IPS DF 6.9 (cell line): Measurements from ENCODE around the gene ARHGAP44.

Experiments
- DNase-seq: peaks from one replicate; pipeline ENCODE4 v3.0.0-alpha.2; 2013; ENCODE audit warnings: low read depth, low spot score
- H3K27ac ChIP-seq: one replicate; pipeline ENCODE4 v1.5.1; 2013; ENCODE audit warnings: low read length, control low read depth
- H3K27me3 ChIP-seq: 2 replicates; pipeline ENCODE4 v1.6.1; 2013; ENCODE audit warnings: mild to moderate bottlenecking, low read length; ENCODE audit not compliant: control insufficient read depth, insufficient read depth
- H3K36me3 ChIP-seq: 2 replicates; pipeline ENCODE4 v1.6.1; 2013; ENCODE audit warnings: low read length; ENCODE audit not compliant: control insufficient read depth, insufficient read depth
- H3K4me1 ChIP-seq: 2 replicates; pipeline ENCODE4 v1.6.1; 2013; ENCODE audit warnings: low read length; ENCODE audit not compliant: control insufficient read depth, insufficient read depth
- H3K4me3 ChIP-seq: 2 replicates; pipeline ENCODE4 v1.5.1; 2013; ENCODE audit warnings: mild to moderate bottlenecking, low read length
- H3K9me3 ChIP-seq: 2 replicates; pipeline ENCODE4 v1.6.1; 2013; ENCODE audit warnings: low read length, inconsistent platforms; ENCODE audit not compliant: control insufficient read depth, insufficient read depth
- WGBS: extraction: QIAGEN DNeasy Blood & Tissue Kit; methylation state at CpG from one replicate; pipeline ENCODE4 v1.1.7; 2013; ENCODE audit warnings: mixed read lengths, missing lambda C conversion rate; ENCODE audit not compliant: insufficient read length, insufficient coverage; 5-methylcytosine and 5-hydroxymethylcytosine counted together

ARHGAP44 gene

GRCh38 chr17:12896180-12896785 is 107.0 kb downstream of the ARHGAP44 start:
- no peak overlapping the region for H3K4me3 ChIP-seq
- no peak for DNase-seq
- no peaks in the 10 kb centered on the region for H3K36me3 ChIP-seq
- no peaks in the 10 kb centered on the region for H3K9me3 ChIP-seq
- WGBS = no CpG with 5 or more reads among the region's 11 CpGs
- H3K27me3 ChIP-seq = no peaks in the 10 kb centered on the region
- no peaks in the 10 kb centered on the region for H3K4me1 ChIP-seq
- no peak overlapping the region for H3K27ac ChIP-seq

- Histone ChIP-seq H3K4me1 (no peaks in the 10 kb centered on the region), H3K27ac (no peak overlapping the region), H3K9me3 (no peaks in the 10 kb centered on the region), H3K36me3 (no peaks in the 10 kb centered on the region), H3K27me3 (no peaks in the 10 kb centered on the region), H3K4me3 (no peak overlapping the region)
- no peak for DNase-seq
- no CpG with 5 or more reads among the region's 3 CpGs for WGBS
These were observed 108.8 kb downstream of the ARHGAP44 start for GRCh38 chr17:12898110-12898509.

- Histone ChIP-seq H3K4me1 (no peaks in the 10 kb centered on the region), H3K36me3 (no peaks in the 10 kb centered on the region), H3K27me3 (no peaks in the 10 kb centered on the region), H3K27ac (no peak overlapping the region), H3K4me3 (no peak overlapping the region), H3K9me3 (no peaks in the 10 kb centered on the region)
- no peak for DNase-seq
- whole genome bisulfite sequencing = no CpG with 5 or more reads among the region's 4 CpGs
These were observed 110.3 kb downstream of the ARHGAP44 start for GRCh38 chr17:12899604-12900003.

- no CpG with 5 or more reads among the region's 6 CpGs for WGBS
- Histone ChIP-seq H3K36me3 (no peaks in the 10 kb centered on the region), H3K4me3 (no peak overlapping the region), H3K27me3 (no peaks in the 10 kb centered on the region), H3K27ac (no peak overlapping the region), H3K4me1 (no peaks in the 10 kb centered on the region), H3K9me3 (no peaks in the 10 kb centered on the region)
- no peak for DNase-seq
These were observed 111.2 kb downstream of the ARHGAP44 start for GRCh38 chr17:12900474-12900873.

- Histone ChIP-seq H3K4me1 (no peaks in the 10 kb centered on the region), H3K27me3 (no peaks in the 10 kb centered on the region), H3K36me3 (peaks cover 4% of the 10 kb centered on the region; the same call in 1 of the 2 replicates), H3K9me3 (no peaks in the 10 kb centered on the region), H3K4me3 (no peak overlapping the region), H3K27ac (no peak overlapping the region)
- no peak for DNase-seq
- WGBS = no CpG with 5 or more reads among the region's 3 CpGs
These were observed 112.7 kb downstream of the ARHGAP44 start for GRCh38 chr17:12902046-12902445.

GRCh38 chr17:12907477-12907876 is 118.2 kb downstream of the ARHGAP44 start:
- Histone ChIP-seq H3K27me3 (no peaks in the 10 kb centered on the region), H3K36me3 (peaks cover 4% of the 10 kb centered on the region; the same call in 1 of the 2 replicates), H3K9me3 (no peaks in the 10 kb centered on the region), H3K4me1 (no peaks in the 10 kb centered on the region), H3K4me3 (no peak overlapping the region), H3K27ac (no peak overlapping the region)
- no peak for DNase-seq

GRCh38 chr17:12909046-12909445 is 119.7 kb downstream of the ARHGAP44 start:
- no peak overlapping the region for H3K4me3 ChIP-seq
- H3K27me3 ChIP-seq = no peaks in the 10 kb centered on the region
- H3K4me1 ChIP-seq = no peaks in the 10 kb centered on the region
- H3K27ac ChIP-seq = no peak overlapping the region
- no peak for DNase-seq
- no CpG with 5 or more reads among the region's 5 CpGs for WGBS
- H3K9me3 ChIP-seq = no peaks in the 10 kb centered on the region
- H3K36me3 ChIP-seq = peaks cover 4% of the 10 kb centered on the region; the same call in 1 of the 2 replicates

- Histone ChIP-seq H3K9me3 (no peaks in the 10 kb centered on the region), H3K36me3 (peaks cover 4% of the 10 kb centered on the region; the same call in 1 of the 2 replicates), H3K27me3 (no peaks in the 10 kb centered on the region), H3K27ac (no peak overlapping the region), H3K4me1 (no peaks in the 10 kb centered on the region), H3K4me3 (no peak overlapping the region)
- no CpG with 5 or more reads among the region's 1 CpG for WGBS
- DNase-seq = no peak
These were observed 120.2 kb downstream of the ARHGAP44 start for GRCh38 chr17:12909511-12909910.

GRCh38 chr17:12911239-12911638 is 121.9 kb downstream of the ARHGAP44 start:
- DNase-seq = no peak
- H3K27ac ChIP-seq = no peak overlapping the region
- no peaks in the 10 kb centered on the region for H3K27me3 ChIP-seq
- WGBS = no CpG with 5 or more reads among the region's 4 CpGs
- H3K9me3 ChIP-seq = no peaks in the 10 kb centered on the region
- no peaks in the 10 kb centered on the region for H3K4me1 ChIP-seq
- H3K4me3 ChIP-seq = no peak overlapping the region
- no peaks in the 10 kb centered on the region; the same call in 1 of the 2 replicates for H3K36me3 ChIP-seq

GRCh38 chr17:12917399-12917798 is 128.1 kb downstream of the ARHGAP44 start:
- WGBS = no CpG with 5 or more reads among the region's 7 CpGs
- Histone ChIP-seq H3K4me3 (no peak overlapping the region), H3K27ac (no peak overlapping the region), H3K9me3 (no peaks in the 10 kb centered on the region), H3K36me3 (peaks cover 2% of the 10 kb centered on the region; the same call in 1 of the 2 replicates), H3K4me1 (no peaks in the 10 kb centered on the region), H3K27me3 (no peaks in the 10 kb centered on the region)
- no peak for DNase-seq

- Histone ChIP-seq H3K27me3 (no peaks in the 10 kb centered on the region), H3K4me1 (no peaks in the 10 kb centered on the region), H3K36me3 (peaks cover 2% of the 10 kb centered on the region; the same call in 1 of the 2 replicates), H3K4me3 (no peak overlapping the region), H3K9me3 (no peaks in the 10 kb centered on the region), H3K27ac (no peak overlapping the region)
- DNase-seq = no peak
- no CpG with 5 or more reads among the region's 10 CpGs for WGBS
These were observed 128.8 kb downstream of the ARHGAP44 start for GRCh38 chr17:12918142-12918541.
